Measurements from ENCODE around the gene TDRD7.
"Not testable (repeated sequence)": the region's sequence is repeated elsewhere in the genome, so short reads cannot be mapped to it uniquely, and the experiment has no call there.

The TDRD7 gene

DNA sequence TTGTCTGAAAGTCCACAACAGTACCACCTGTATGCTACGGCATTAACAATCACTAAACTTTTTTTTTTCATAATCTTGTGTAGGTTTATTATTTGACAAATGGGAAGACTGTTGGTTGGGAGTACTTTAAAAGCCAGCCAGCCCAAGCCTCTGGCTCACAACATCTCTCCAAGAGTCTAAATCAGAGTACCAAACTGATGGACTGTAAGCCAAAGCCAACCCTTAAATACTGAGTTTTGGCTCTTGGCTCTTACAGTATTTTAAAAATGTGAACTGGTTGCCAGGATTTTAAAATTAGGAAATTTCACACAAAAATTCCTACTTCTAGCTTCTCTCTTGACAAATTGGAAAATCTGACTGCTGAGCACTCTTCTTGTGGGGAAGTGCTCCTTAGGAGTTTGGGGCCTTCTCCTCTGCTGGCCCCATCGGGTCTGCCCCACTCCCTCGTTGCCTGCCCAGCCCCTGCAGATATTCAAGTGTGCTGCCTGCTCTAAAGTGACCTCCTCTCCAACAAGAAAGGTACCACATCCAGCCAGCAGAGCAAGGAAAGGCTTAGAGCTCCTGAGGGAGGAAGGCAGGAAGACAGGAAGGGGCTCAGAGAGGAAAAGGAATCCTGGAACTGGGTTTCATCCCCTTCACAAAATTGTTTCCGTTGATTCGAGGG lies 67.7 kb downstream of the TDRD7 start:
- no peak for DNase-seq

DNA sequence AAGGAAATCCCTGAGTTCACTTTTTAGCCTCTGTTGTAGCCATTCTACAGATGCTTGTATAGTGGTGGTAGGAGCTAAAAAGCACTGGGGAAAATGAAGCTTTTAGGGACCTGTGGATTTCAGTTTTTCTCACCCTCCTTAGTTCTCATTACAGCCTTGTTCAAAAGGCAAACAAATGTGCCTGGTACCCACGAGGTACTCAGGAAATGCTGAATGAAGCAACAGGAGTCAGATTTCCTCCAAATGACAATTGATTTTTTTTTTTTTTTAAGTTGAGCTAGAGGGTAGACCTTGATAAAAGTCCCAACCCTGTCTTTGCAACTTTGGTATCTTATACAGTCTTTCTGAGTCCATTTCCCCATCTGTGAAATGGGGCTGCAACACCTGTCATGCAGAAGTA lies 68.3 kb downstream of the TDRD7 start:
- DNase-seq = no peak

- DNase-seq = no peak
Observed at GRCh38 chr9:97480749-97481148, 68.9 kb downstream of the TDRD7 start.

DNA sequence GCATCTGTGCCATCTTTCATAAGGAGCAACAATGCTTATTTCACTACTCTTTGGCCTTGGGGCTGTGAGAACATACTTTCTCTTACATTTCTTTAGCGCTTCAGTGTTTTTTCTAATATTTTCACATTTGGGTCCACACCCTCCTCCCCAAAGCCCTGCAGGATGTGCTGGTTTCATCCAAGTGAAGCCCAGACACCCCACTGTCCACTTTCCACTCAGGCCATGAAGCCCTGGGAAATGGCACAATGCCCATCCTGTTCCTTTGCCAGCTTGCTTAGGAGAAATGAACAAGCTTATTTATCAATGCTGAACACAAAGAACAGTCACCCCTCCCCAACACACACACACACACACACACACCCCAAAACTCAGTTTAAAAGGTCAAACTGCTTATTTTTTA lies 72.2 kb downstream of the TDRD7 start:
- DNase-seq = no peak

DNA sequence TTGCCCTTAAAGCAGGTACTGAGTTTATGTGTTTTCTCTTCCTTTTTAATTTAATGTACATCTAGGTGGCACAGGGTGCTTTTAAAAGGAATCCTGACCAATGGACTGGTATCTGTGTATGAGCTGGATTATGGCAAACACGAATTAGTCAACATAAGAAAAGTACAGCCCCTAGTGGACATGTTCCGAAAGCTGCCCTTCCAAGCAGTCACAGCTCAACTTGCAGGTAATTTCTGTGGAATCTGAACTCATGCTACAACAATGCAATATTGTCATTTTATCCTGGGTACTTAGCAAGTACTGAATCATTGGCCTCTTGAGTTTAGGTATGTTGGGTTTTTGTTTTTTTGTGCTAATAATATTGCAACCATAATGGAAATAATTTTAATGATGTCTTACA lies 75.2 kb downstream of the TDRD7 start:
- no peak for DNase-seq

DNA sequence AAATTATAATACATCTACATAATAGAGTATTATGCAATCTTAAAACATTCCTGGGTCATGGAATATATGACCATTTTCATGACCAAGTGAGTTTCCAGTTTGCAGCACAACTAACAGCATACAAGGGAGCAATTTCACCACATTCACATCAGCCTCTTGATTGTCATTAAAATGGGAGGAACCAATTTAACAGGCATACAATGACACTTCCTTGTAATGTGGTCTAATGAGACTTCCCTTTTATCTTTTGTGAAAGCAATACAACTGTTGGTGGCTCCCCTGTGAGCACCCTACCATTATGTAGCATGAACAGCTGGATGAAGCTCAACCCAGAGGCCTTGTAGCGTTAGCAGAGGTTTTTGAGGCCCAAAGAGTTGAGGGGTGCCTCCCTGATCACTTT lies 76.0 kb downstream of the TDRD7 start:
- no peak for DNase-seq

DNA sequence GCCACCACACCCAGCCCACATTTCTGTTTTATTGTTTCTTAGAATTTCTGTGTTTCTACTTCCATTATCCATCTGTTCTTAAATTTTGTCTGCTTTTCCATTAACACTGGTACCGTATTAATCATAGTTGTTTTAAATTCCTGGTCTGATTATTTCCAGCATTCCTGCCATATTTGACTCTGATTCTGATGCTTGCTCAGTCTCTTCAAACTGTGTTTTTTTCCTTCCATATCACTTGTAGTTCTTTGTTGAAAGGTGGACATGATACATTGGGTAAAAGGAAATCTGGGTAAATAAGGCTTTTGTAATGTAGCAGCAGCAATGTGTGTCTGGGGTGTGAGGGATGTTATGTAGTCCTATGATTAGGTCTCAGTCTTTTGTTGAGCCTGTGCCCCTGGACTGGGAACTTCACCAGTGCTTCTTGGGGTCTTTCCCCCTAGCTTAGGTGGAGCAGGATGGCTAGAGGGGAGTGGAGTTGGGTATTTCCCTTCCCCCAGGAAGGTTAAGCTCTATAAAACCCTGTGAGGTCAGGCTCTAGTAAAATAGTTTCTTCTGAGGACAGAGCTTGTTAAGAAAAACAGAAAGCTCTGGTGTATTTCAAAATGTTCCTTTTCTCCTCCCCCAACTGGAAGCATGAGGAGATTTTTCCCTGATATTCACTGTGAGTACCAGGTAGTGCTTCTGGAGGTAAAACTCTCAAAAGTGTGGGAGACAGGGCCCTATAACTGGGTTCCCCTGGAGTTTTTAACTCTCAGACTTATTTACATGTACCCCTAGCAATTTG lies 79.5 kb downstream of the TDRD7 start:
- DNase-seq = no peak

DNA sequence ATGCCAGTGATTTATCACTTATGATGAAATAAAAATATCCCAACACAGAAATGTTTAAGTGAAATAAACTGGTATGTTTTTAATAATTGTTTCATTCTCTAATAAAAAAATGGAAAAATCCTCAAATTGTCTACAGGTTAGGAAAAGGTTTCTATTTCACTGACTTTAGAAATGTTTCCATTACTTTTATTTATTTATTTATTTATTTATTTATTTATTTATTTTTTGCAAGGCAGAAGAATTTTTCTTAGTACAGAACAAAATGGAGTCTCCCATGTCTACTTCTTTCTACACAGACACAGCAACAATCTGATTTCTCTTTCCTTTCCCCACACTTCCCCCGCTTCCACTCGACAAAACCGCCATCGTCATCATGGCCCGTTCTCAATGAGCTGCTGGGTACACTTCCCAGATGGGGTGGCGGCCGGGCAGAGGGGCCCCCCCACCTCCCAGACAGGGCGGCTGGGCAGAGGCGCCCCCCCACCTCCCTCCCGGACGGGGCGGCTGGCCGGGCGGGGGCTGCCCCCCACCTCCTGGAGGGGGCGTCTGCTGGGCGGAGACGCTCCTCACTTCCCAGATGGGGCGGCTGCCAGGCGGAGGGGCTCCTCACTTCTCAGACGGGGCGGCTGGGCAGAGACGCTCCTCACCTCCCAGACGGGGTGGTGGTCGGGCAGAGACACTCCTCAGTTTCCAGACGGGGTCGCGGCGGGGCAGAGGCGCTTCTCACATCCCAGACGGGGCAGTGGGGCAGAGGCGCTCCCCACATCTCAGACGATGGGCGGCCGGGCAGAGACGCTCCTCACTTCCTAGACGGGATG lies 85.9 kb downstream of the TDRD7 start:
- DNase-seq = not testable (repeated sequence)

GRCh38 chr9:97498846-97499245 lies 87.0 kb downstream of the TDRD7 start:
- not testable (repeated sequence) for DNase-seq

DNA sequence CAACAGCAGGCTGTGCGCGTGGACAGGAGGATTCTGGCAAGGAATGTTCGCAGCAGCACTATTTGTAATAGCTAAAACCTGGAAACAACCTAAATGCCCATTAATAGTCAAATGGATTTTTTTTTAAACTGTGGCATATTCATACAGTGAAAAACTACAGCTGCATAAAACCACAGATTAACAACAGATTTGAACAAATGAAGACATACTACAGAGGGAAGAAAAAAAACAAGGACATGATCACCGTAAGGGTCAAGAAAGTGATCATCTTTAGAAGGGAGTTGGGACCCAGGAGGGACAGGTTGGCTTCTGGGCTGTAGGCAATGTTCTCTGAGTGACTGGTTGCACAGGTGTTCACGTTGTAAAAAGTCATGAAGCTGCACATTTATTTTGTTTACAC lies 88.4 kb downstream of the TDRD7 start:
- no peak for DNase-seq

DNA sequence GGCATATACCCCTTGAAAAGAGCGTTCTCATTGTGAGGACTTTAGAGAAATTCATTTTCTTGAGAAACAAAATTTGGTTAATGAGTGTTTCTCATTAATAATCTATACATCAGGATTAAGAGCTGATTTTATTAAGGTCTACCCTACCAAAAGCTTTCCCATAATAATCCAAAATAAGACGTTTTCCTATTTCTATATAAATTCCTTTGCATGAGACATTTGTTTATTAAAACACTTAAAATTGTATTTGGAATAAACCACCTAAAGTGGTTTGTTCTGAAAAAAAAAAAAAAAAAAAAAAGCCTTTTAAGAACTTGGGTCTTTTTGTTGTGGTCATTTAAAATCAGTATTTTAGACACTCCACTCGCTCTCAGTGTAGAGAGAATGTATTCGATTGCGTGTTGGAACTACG lies 88.9 kb downstream of the TDRD7 start:
- no peak for DNase-seq

DNA sequence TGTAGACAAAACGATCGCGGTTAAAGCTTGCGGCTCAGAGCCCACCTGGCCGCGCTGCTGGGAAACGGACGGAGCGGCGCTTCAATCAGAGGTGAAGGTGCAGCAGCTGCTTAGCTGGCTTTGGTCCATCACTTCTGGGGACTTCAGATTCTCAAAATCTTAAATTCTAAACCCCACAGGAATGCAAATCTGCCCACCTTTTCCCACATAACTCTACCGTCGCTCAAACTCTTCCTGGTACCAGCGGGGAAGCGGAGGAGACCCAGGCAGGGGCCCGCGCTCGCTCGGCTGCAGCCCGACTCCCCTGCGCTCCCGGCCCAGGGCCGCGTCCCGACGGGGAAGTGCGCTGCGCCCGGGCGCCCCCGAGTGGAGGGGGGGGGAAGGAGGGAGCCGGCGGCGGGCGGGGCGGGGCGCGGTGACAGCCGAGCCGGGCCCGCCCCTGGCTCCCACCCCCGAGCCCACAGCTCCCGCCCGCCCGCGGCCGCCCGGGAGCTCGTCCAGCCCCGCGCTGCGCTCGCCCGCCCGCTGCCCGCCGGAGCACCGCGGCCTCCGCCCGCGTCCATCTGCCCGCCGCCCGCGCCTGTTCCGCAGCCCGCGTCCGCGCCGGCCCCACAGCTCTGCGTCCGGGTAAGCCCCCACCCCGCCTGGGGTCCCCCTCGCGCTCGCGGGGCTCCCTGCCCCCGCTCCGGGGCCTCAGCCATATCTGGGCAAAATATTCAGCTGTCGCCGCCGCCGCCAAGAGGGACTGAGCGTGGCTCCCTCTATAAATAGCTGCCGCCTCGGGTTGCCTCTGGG lies 89.5 kb downstream of the TDRD7 start, which contains the start of gene TMOD1:
TSS of gene TMOD1 (plus strand) at position 490 of the 795 bp plus-strand sequence. CDS start 22,523 bp downstream, outside the sequence.
- peak; percentile 34 for DNase-seq

DNA sequence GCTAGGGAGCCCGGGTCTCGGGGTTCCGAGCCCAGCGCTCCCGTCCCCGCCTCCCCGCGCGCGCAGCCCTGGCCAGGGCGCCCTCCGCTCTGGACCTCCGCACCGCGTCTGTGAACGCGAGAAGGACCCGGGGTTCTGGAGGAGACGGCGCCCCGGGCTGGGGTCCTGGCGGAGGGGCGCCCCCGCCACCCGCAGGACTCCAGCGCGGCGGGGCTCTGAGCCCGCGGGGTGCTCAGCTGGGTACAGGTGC lies 90.0 kb downstream of the TDRD7 start:
- no peak for DNase-seq

GRCh38 chr9:97502222-97502983 lies 90.5 kb downstream of the TDRD7 start:
- DNase-seq = no peak

DNA sequence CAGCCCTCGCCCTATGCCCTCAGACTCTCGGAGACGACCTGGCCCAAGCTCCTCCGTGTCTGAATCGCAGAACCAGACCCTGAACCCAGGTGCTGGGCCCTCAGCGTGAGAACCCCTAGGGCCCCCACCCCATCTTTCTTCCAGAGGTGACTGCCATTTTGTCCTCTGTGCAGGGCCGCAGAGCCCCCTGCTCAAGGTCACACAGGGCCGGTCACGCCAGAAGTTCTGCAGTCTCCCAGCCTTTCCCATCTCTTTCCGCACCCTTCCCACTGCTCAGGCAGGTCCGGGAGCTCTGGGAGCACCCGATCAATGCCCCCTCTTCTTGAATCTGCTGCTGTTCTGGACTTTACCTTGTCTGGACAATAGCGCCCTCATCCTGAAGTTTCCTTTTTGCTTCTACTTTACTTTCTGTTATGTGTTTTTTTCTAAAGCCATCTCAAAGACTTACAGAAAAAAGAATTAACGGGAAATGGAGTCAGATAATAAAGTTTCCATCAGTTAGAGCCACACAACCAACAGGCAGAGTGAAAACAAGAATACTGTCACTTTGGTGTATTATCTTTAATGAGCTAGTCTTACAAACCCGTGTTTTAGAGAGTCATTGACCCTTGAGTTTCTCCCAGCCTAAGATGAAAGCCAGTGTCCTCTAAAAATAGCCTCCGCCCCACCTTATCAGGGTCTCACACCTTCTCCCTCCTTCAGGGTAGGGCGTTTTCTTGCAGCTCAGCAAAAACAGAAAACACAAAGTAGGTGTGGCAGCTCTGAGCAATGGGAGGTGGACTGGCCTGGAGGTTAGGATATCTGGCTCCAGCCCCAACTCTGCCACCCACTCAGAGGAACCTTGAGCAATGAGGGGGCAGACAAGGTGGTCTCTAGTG lies 91.3 kb downstream of the TDRD7 start:
- DNase-seq = no peak

GRCh38 chr9:97503862-97504210 lies 91.9 kb downstream of the TDRD7 start:
- DNase-seq = no peak

GRCh38 chr9:97504381-97505216 lies 92.7 kb downstream of the TDRD7 start:
- no peak for DNase-seq

DNA sequence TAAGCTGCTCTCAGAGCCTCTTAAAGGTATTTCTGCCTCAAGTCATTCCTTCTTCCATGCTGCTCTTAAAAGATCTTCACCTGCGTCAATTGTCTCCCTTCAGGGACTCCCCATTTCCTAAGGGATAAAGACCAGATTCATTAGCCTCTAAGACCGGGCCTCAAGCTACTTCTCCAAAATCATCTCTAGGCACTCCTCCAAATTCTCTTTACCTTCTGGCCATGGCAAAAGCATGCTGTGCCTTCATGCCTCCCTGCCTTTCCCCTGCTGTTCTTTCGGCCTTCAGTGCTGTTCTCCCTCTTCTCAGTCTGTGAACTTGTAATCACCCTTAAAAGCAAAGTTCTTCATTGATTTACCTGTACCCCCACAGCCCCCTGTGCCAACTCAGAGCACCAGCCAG lies 93.9 kb downstream of the TDRD7 start:
- no peak for DNase-seq

DNA sequence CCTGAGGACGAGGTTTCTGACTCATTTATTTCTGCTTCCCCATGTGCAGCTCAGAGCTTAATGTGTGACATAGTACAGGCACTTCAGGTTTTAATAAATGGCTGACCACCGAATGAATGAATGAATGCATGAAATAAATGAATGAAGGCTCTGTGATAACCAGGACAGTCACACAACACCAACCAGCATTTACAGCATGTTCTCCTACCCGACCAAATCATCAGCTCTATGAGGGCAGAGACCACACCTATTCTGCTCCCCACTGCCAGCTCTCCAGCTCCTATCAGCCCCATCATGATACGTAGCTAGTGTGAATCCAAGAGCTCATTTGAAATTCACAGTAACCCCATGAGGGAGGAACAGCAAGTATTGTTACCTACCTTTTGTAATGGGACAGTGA lies 94.4 kb downstream of the TDRD7 start:
- DNase-seq = no peak

- no peak for DNase-seq
Observed at GRCh38 chr9:97506787-97507186, 94.9 kb downstream of the TDRD7 start.
